ENCODE measurements around the gene TCIRG1.

TCIRG1 gene

GRCh38 chr11:68004551-68005335 lies 34.1 kb upstream of the TCIRG1 start:
- no peak for DNase-seq (ENCODE audit: low read depth in 2 of 2)

GRCh38 chr11:68006606-68007166 lies 32.1 kb upstream of the TCIRG1 start:
- no peak for DNase-seq (ENCODE audit: low read depth in 2 of 2)

- no peak for DNase-seq (ENCODE audit: low read depth in 2 of 2)
These were observed 31.1 kb upstream of the TCIRG1 start for GRCh38 chr11:68007498-68008380.

- DNase-seq (ENCODE audit: low read depth in 2 of 2), result no peak
These were observed 30.2 kb upstream of the TCIRG1 start for GRCh38 chr11:68008381-68009337.

GRCh38 chr11:68009391-68010089 lies 29.3 kb upstream of the TCIRG1 start:
- no peak for DNase-seq (ENCODE audit: low read depth in 2 of 2)

GRCh38 chr11:68010090-68011041 lies 28.5 kb upstream of the TCIRG1 start, which contains the start of gene ALDH3B1:
TSS of gene ALDH3B1 (plus strand) at chr11:68010327. CDS start at chr11:68015298, 4,971 bp downstream.
- no peak for DNase-seq (ENCODE audit: low read depth in 2 of 2)

- no peak for DNase-seq (ENCODE audit: low read depth in 2 of 2)
These were observed 27.5 kb upstream of the TCIRG1 start for GRCh38 chr11:68011051-68011943.

- no peak for DNase-seq (ENCODE audit: low read depth in 2 of 2)
These were observed 26.6 kb upstream of the TCIRG1 start for GRCh38 chr11:68012044-68012842.

GRCh38 chr11:68012843-68013610 lies 25.8 kb upstream of the TCIRG1 start:
- no peak for DNase-seq (ENCODE audit: low read depth in 2 of 2)

- no peak for DNase-seq (ENCODE audit: low read depth in 2 of 2)
These were observed 25.1 kb upstream of the TCIRG1 start for GRCh38 chr11:68013611-68014156.

- no peak for DNase-seq (ENCODE audit: low read depth in 2 of 2)
These were observed 24.5 kb upstream of the TCIRG1 start for GRCh38 chr11:68014157-68014946.

GRCh38 chr11:68014947-68015447 lies 23.8 kb upstream of the TCIRG1 start:
- DNase-seq (ENCODE audit: low read depth in 2 of 2), result no peak

- DNase-seq (ENCODE audit: low read depth in 2 of 2), result no peak
These were observed 23.4 kb upstream of the TCIRG1 start for GRCh38 chr11:68015467-68015866.

- DNase-seq (ENCODE audit: low read depth in 2 of 2), result no peak
These were observed 22.5 kb upstream of the TCIRG1 start for GRCh38 chr11:68016161-68016903.
